ENCODE measurements around the gene HAGHL. TPM values are rescaled to one million over a fixed set of nuclear protein-coding genes. Genes with fewer than 3 reads are reported as not detected.

Gene HAGHL
- total and polyA plus RNA-seq, 9 donors = 2.6 to 25.7 (median 3.4) TPM; not detected in 1

DNA sequence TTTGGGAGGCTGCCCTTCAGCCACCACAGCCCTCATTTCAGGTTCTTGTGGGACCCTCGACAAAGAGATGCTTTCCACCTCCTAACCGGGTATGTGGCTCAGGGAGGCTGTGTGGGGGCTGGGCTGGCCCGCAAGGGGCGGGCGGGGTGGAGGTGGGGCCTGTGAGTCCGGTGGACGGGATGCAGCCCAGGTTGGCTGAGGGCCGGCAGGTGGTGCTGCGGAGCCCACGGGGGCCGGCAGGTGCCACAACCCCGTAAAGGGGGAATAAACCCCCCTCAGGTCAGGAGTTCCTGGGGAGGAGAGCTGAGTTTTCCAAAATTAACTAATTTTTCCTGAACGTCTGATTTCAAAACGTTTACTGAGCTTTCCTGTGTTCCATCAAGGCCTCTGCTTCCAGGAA is 18.8 kb downstream of the HAGHL start:
- Histone ChIP-seq H3K27ac (no peak overlapping the region), H3K4me3 (no peak overlapping the region), H3K27me3 (no peaks in the 10 kb centered on the region), H3K36me3 (no peaks in the 10 kb centered on the region), H3K4me1 (ENCODE audit: insufficient read depth) (peaks cover 2% of the 10 kb centered on the region), H3K9me3 (no peaks in the 10 kb centered on the region)
- 2 to 10% (median 5%) methylated on average over 14 of the region's 14 CpGs for WGBS, 3 donors
- TF ChIP-seq EP300 (IDR thresholded peaks at IDR 0.05) (no peak), POLR2A (IDR thresholded peaks at IDR 0.05) (no peak)
- TF ChIP-seq, protein P1, sequence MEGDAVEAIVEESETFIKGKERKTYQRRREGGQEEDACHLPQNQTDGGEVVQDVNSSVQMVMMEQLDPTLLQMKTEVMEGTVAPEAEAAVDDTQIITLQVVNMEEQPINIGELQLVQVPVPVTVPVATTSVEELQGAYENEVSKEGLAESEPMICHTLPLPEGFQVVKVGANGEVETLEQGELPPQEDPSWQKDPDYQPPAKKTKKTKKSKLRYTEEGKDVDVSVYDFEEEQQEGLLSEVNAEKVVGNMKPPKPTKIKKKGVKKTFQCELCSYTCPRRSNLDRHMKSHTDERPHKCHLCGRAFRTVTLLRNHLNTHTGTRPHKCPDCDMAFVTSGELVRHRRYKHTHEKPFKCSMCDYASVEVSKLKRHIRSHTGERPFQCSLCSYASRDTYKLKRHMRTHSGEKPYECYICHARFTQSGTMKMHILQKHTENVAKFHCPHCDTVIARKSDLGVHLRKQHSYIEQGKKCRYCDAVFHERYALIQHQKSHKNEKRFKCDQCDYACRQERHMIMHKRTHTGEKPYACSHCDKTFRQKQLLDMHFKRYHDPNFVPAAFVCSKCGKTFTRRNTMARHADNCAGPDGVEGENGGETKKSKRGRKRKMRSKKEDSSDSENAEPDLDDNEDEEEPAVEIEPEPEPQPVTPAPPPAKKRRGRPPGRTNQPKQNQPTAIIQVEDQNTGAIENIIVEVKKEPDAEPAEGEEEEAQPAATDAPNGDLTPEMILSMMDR (IDR thresholded peaks at IDR 0.05) = no peak
- no peak for DNase-seq
- intact Hi-C loops (cut with DNase I) = no loop called here

DNA sequence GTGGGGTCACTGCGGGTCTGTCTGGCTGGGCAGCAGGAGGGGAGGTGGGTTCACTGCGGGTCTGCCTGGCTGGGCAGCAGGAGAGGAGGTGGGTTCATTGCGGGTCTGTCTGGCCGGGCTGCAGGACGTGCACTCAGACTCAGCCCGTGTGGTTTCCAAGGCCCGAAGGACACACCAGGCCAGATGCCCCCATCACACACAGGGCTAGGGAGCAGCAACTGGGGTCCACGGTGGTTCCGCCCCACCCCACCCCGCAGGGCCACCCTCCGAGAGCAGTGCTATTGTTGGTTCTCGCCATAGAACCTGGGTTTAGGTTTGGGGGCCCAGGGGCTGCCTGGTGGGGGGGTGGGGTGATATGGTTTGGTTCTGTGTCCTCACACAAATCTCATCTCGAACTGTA is 19.7 kb downstream of the HAGHL start:
- WGBS, 3 donors = 67 to 77% (median 75%) methylated on average over 11 to 13 of the region's 13 CpGs
- H3K27ac ChIP-seq = no peak overlapping the region
- no peaks in the 10 kb centered on the region for H3K27me3 ChIP-seq
- no peaks in the 10 kb centered on the region for H3K4me1 ChIP-seq (ENCODE audit: insufficient read depth)
- intact Hi-C loops (cut with DNase I) = no loop called here
- no peak overlapping the region for H3K4me3 ChIP-seq
- no peak for DNase-seq
- no peaks in the 10 kb centered on the region for H3K36me3 ChIP-seq
- no peaks in the 10 kb centered on the region for H3K9me3 ChIP-seq
- TF ChIP-seq, protein P1 (IDR thresholded peaks at IDR 0.05) = no peak
- TF ChIP-seq POLR2A (IDR thresholded peaks at IDR 0.05) (no peak), EP300 (IDR thresholded peaks at IDR 0.05) (no peak)

GRCh38 chr16:747978-748746 is 21.3 kb downstream of the HAGHL start:
- Histone ChIP-seq H3K4me3 (no peak overlapping the region), H3K36me3 (no peaks in the 10 kb centered on the region), H3K27ac (no peak overlapping the region), H3K4me1 (ENCODE audit: insufficient read depth) (no peaks in the 10 kb centered on the region), H3K9me3 (no peaks in the 10 kb centered on the region), H3K27me3 (no peaks in the 10 kb centered on the region)
- WGBS, 3 donors = 75 to 81% (median 77%) methylated on average over 39 of the region's 39 CpGs
- DNase-seq = no peak
- intact Hi-C loops (cut with DNase I) = no loop called here
- TF ChIP-seq EP300 (IDR thresholded peaks at IDR 0.05) (no peak), POLR2A (IDR thresholded peaks at IDR 0.05) (no peak)
- TF ChIP-seq, protein P1 (IDR thresholded peaks at IDR 0.05) = no peak

GRCh38 chr16:749010-749409 is 22.1 kb downstream of the HAGHL start:
- Histone ChIP-seq H3K27me3 (no peaks in the 10 kb centered on the region), H3K27ac (no peak overlapping the region), H3K9me3 (no peaks in the 10 kb centered on the region), H3K4me1 (ENCODE audit: insufficient read depth) (no peaks in the 10 kb centered on the region), H3K36me3 (no peaks in the 10 kb centered on the region), H3K4me3 (no peak overlapping the region)
- DNase-seq = no peak
- no peak for TF ChIP-seq EP300 (IDR thresholded peaks at IDR 0.05)
- TF ChIP-seq POLR2A (IDR thresholded peaks at IDR 0.05) = no peak
- TF ChIP-seq, protein P1 (IDR thresholded peaks at IDR 0.05) = no peak
- 56 to 83% (median 70%) methylated on average over 6 of the region's 6 CpGs for WGBS, 3 donors
- intact Hi-C loops (cut with DNase I) = no loop called here
